Prostate gland (tissue), 2 donors: ENCODE data around the gene RRAS2. TPM values are rescaled to one million over a fixed set of nuclear protein-coding genes. Genes with fewer than 3 reads are reported as not detected.

Source experiments
- DNase-seq: peaks from one replicate; pipeline ENCODE4 v3.0.0-alpha.2; 2019; ENCODE audit warnings: low spot score
- H3K27ac ChIP-seq, 2 donors: fragments of 200-600 bp; sonication (generic); 2 replicates each; pipeline ENCODE4 v1.5.1; 2017 to 2019
- H3K27me3 ChIP-seq: fragments of 200-600 bp; sonication (generic); replicated peaks from 2 replicates; pipeline ENCODE4 v1.5.1; 2019; ENCODE audit not compliant: insufficient read depth
- H3K36me3 ChIP-seq, 2 donors: fragments of 200-600 bp; sonication (generic); 1 replicate in 1 of 2; 2 replicates in 1 of 2; pipeline versions ENCODE4 v1.5.1 to v1.8.1; 2017 to 2019
- H3K4me1 ChIP-seq: fragments of 200-600 bp; sonication (generic); replicated peaks from 2 replicates; pipeline ENCODE4 v1.5.1; 2019
- H3K4me3 ChIP-seq, 2 donors: fragments of 200-600 bp; sonication (generic); 2 replicates each; pipeline ENCODE4 v1.5.1; 2017 to 2019
- H3K9me3 ChIP-seq: fragments of 200-600 bp; sonication (generic); 2 replicates; pipeline ENCODE4 v1.5.1; 2017
- CTCF ChIP-seq, 4 experiments: fragments of 200-600 bp in 2 of 4; fragments of 450-650 bp in 2 of 4; sonication (generic) in 2 of 4; IDR thresholded peaks; 1 replicate in 3 of 4; 2 replicates in 1 of 4; pipeline ENCODE4 v1.5.1; 2016 to 2019; ENCODE audit warnings: antibody characterized with exemption in 4 of 4, mild to moderate bottlenecking in 2 of 4, moderate library complexity in 2 of 4
- POLR2A ChIP-seq: fragments of 450-650 bp; IDR thresholded peaks from one replicate; pipeline ENCODE4 v1.6.1; 2016; ENCODE audit warnings: antibody characterized with exemption, mild to moderate bottlenecking
- POLR2AphosphoS5 ChIP-seq: sonication (generic); formaldehyde crosslinking; IDR thresholded peaks from one replicate; pipeline ENCODE4 v1.6.1; 2017; ENCODE audit warnings: antibody characterized with exemption
- WGBS: methylation state at CpG from one replicate; pipeline ENCODE4 v1.1.5; 2018; 5-methylcytosine and 5-hydroxymethylcytosine counted together
- intact Hi-C: fragments of 100-400 bp; cut with DNase I; formaldehyde crosslinking; loops from one replicate; pipeline ENCODE4 v1.14.2; 2022
- total RNA-seq, 2 donors: library from RNA; depleted of rRNA; stranded (reverse); fragments of >200 nt; gene quantifications; one replicate each; pipeline ENCODE4 v1.1.0, GENCODE V29; 2016

Gene RRAS2
- total RNA-seq, 2 donors from 2014 or later: 40.5 to 59.6 TPM

GRCh38 chr11:14318581-14318981 is 40.4 kb downstream of the RRAS2 start:
- no peak for DNase-seq
- Histone ChIP-seq H3K9me3 (no peaks in the 10 kb centered on the region), H3K36me3 (no peaks in the 10 kb centered on the region), H3K27ac (no peak overlapping the region), H3K4me1 (no peaks in the 10 kb centered on the region), H3K4me3 (no peak overlapping the region), H3K27me3 (no peaks in the 10 kb centered on the region)
- 50% methylated on average over 1 of the region's 1 CpG for WGBS
- intact Hi-C loops: no loop called here
- TF ChIP-seq POLR2AphosphoS5: no peak
- TF ChIP-seq CTCF (IDR thresholded peaks at IDR 0.05): no peak
- TF ChIP-seq POLR2A: no peak

- Histone ChIP-seq H3K4me1 (no peaks in the 10 kb centered on the region), H3K27me3 (no peaks in the 10 kb centered on the region), H3K9me3 (no peaks in the 10 kb centered on the region), H3K4me3 (no peak overlapping the region), H3K27ac (no peak overlapping the region), H3K36me3 (no peaks in the 10 kb centered on the region)
- TF ChIP-seq POLR2AphosphoS5 (no peak), POLR2A (no peak), CTCF (IDR thresholded peaks at IDR 0.05) (no peak)
- intact Hi-C loops: no loop called here
- 87% methylated on average over 7 of the region's 7 CpGs for WGBS
- no peak for DNase-seq
These were observed 41.2 kb downstream of the RRAS2 start for GRCh38 chr11:14317659-14318325.

GRCh38 chr11:14315130-14315529 is 43.9 kb downstream of the RRAS2 start:
- WGBS: 77% methylated on average over 2 of the region's 2 CpGs
- Histone ChIP-seq H3K4me3 (no peak overlapping the region), H3K36me3 (no peaks in the 10 kb centered on the region), H3K27ac (no peak overlapping the region), H3K27me3 (no peaks in the 10 kb centered on the region), H3K4me1 (no peaks in the 10 kb centered on the region), H3K9me3 (no peaks in the 10 kb centered on the region)
- DNase-seq: no peak
- TF ChIP-seq POLR2AphosphoS5 (no peak), CTCF (IDR thresholded peaks at IDR 0.05) (no peak), POLR2A (no peak)
- intact Hi-C loops: no loop called here

- no peak overlapping the region for H3K27ac ChIP-seq
- H3K4me1 ChIP-seq: no peaks in the 10 kb centered on the region
- H3K36me3 ChIP-seq: no peaks in the 10 kb centered on the region
- H3K4me3 ChIP-seq: no peak overlapping the region
- H3K9me3 ChIP-seq: no peaks in the 10 kb centered on the region
- H3K27me3 ChIP-seq: no peaks in the 10 kb centered on the region
- TF ChIP-seq POLR2AphosphoS5: no peak
- TF ChIP-seq POLR2A: no peak
- no peak for TF ChIP-seq CTCF (IDR thresholded peaks at IDR 0.05)
- intact Hi-C loops: loop anchor here (5.0 kb wide), 1 partner anchor 38 kb away; no protein-coding TSS in a partner anchor
- 88% methylated on average over 2 of the region's 2 CpGs for WGBS
- no peak for DNase-seq
These were observed 44.9 kb downstream of the RRAS2 start for GRCh38 chr11:14314127-14314526.

GRCh38 chr11:14312736-14313438 is 46.1 kb downstream of the RRAS2 start:
- H3K4me1 ChIP-seq: no peaks in the 10 kb centered on the region
- WGBS: 42% methylated on average over 4 of the region's 4 CpGs
- intact Hi-C loops: loop anchor here (5.0 kb wide), 1 partner anchor 39 kb away; no protein-coding TSS in a partner anchor
- TF ChIP-seq POLR2AphosphoS5 (no peak), POLR2A (no peak), CTCF (IDR thresholded peaks at IDR 0.05) (no peak)
- no peaks in the 10 kb centered on the region for H3K27me3 ChIP-seq
- H3K4me3 ChIP-seq: no peak overlapping the region
- no peak overlapping the region for H3K27ac ChIP-seq
- DNase-seq: no peak
- no peaks in the 10 kb centered on the region for H3K36me3 ChIP-seq
- no peaks in the 10 kb centered on the region for H3K9me3 ChIP-seq
